H9 (cell line): Measurements from ENCODE around the gene FAS. TPM values are rescaled to one million over a fixed set of nuclear protein-coding genes. Genes with fewer than 3 reads are reported as not detected.

Experiments
- DNase-seq: peaks from one replicate; pipeline ENCODE4 v3.0.0-alpha.2; 2017
- H2AFZ ChIP-seq: one replicate; pipeline ENCODE4 v1.6.1; 2013; ENCODE audit warnings: mild to moderate bottlenecking, low read length, control low read depth, moderate library complexity
- H2AK5ac ChIP-seq: 2 replicates; pipeline ENCODE4 v1.6.1; 2013; ENCODE audit warnings: low read length, control low read depth, mixed read lengths; ENCODE audit not compliant: insufficient read length
- H2BK120ac ChIP-seq: one replicate; pipeline ENCODE4 v1.6.1; 2013; ENCODE audit warnings: low read depth, mild to moderate bottlenecking, low read length, control low read depth, inconsistent platforms; ENCODE audit not compliant: poor library complexity, severe bottlenecking
- H2BK12ac ChIP-seq: 2 replicates; pipeline ENCODE4 v1.6.1; 2013; ENCODE audit warnings: low read length, control low read depth, mixed read lengths, low read depth; ENCODE audit not compliant: insufficient read length
- H2BK15ac ChIP-seq: 2 replicates; pipeline ENCODE4 v1.6.1; 2013; ENCODE audit warnings: low read depth, low read length, control low read depth
- H2BK20ac ChIP-seq: one replicate; pipeline ENCODE4 v1.6.1; 2013; ENCODE audit warnings: low read depth, mild to moderate bottlenecking, low read length, control low read depth, inconsistent platforms; ENCODE audit not compliant: poor library complexity, severe bottlenecking
- H2BK5ac ChIP-seq: 2 replicates; pipeline ENCODE4 v1.6.1; 2013; ENCODE audit warnings: low read length, control low read depth, mixed read lengths; ENCODE audit not compliant: insufficient read length
- H3K14ac ChIP-seq: 2 replicates; pipeline ENCODE4 v1.6.1; 2013; ENCODE audit warnings: low read length, control low read depth; ENCODE audit not compliant: insufficient read depth
- H3K18ac ChIP-seq: 2 replicates; pipeline ENCODE4 v1.6.1; 2013; ENCODE audit warnings: low read depth, mild to moderate bottlenecking, mixed read lengths, low read length, control low read depth; ENCODE audit not compliant: insufficient read length
- H3K23ac ChIP-seq: 2 replicates; pipeline ENCODE4 v1.6.1; 2013; ENCODE audit warnings: low read length, control low read depth, mixed read lengths, low read depth; ENCODE audit not compliant: insufficient read length
- H3K23me2 ChIP-seq: 2 replicates; pipeline ENCODE4 v1.6.1; 2013; ENCODE audit warnings: low read depth, mild to moderate bottlenecking, mixed read lengths, low read length, control low read depth; ENCODE audit not compliant: insufficient read length, poor library complexity, severe bottlenecking
- H3K27ac ChIP-seq: 2 replicates; pipeline ENCODE4 v1.5.1; 2013; ENCODE audit warnings: low read length, control low read depth, mixed read lengths, low read depth; ENCODE audit not compliant: insufficient read length
- H3K27me3 ChIP-seq: 2 replicates; pipeline ENCODE4 v1.6.1; 2013; ENCODE audit warnings: low read length, control low read depth, inconsistent platforms; ENCODE audit not compliant: insufficient read depth
- H3K4ac ChIP-seq: 2 replicates; pipeline ENCODE4 v1.6.1; 2013; ENCODE audit warnings: low read depth, mild to moderate bottlenecking, control low read depth, inconsistent platforms, low read length, moderate library complexity
- H3K4me1 ChIP-seq: 2 replicates; pipeline ENCODE4 v1.6.1; 2013; ENCODE audit warnings: low read length, control low read depth, inconsistent platforms; ENCODE audit not compliant: insufficient read depth
- H3K4me2 ChIP-seq: 2 replicates; pipeline ENCODE4 v1.6.1; 2013; ENCODE audit warnings: low read length, control low read depth, mixed read lengths; ENCODE audit not compliant: insufficient read length, insufficient read depth
- H3K56ac ChIP-seq: 2 replicates; pipeline ENCODE4 v1.6.1; 2013; ENCODE audit warnings: low read depth, mild to moderate bottlenecking, mixed read lengths, low read length, control low read depth; ENCODE audit not compliant: insufficient read length
- H3K79me1 ChIP-seq: 2 replicates; pipeline ENCODE4 v1.6.1; 2013; ENCODE audit warnings: low read depth, mild to moderate bottlenecking, moderate library complexity, low read length, control low read depth, inconsistent platforms; ENCODE audit not compliant: insufficient read depth, poor library complexity, severe bottlenecking
- H3K79me2 ChIP-seq: 2 replicates; pipeline ENCODE4 v1.6.1; 2013; ENCODE audit warnings: low read length, control low read depth, inconsistent platforms; ENCODE audit not compliant: insufficient read depth
- H3K9ac ChIP-seq: 2 replicates; pipeline ENCODE4 v1.6.1; 2013; ENCODE audit warnings: low read length, control low read depth, mixed read lengths; ENCODE audit not compliant: insufficient read length; ENCODE audit errors: extremely low read depth
- H3K9me3 ChIP-seq: one replicate; pipeline ENCODE4 v1.6.1; 2013; ENCODE audit warnings: low read depth, low read length, inconsistent platforms; ENCODE audit not compliant: control insufficient read depth
- H3T11ph ChIP-seq: one replicate; pipeline ENCODE4 v1.6.1; 2013; ENCODE audit warnings: mild to moderate bottlenecking, low read length, control low read depth, inconsistent platforms
- H4K20me1 ChIP-seq: one replicate; pipeline ENCODE4 v1.6.1; 2013; ENCODE audit not compliant: control insufficient read depth, insufficient read length, insufficient read depth
- H4K5ac ChIP-seq: 2 replicates; pipeline ENCODE4 v1.6.1; 2013; ENCODE audit warnings: low read depth, mild to moderate bottlenecking, mixed read lengths, low read length, control low read depth; ENCODE audit not compliant: insufficient read length
- H4K8ac ChIP-seq: replicated peaks from 2 replicates; pipeline ENCODE4 v1.6.1; 2013; ENCODE audit warnings: low read length, control low read depth, mixed read lengths, low read depth; ENCODE audit not compliant: insufficient read length
- H4K91ac ChIP-seq: 2 replicates; pipeline ENCODE4 v1.6.1; 2013; ENCODE audit warnings: low read depth, mild to moderate bottlenecking, moderate library complexity, mixed read lengths, low read length, control low read depth; ENCODE audit not compliant: insufficient read length
- H3K27ac Mint-ChIP-seq, 3 experiments: 2 replicates in 2 of 3; 3 replicates in 1 of 3; pipeline ENCODE4 v1.8.0; 2020 to 2021; ENCODE audit warnings: mixed read lengths in 3 of 3, mild to moderate bottlenecking in 1 of 3, moderate library complexity in 1 of 3
- H3K27me3 Mint-ChIP-seq: 2 replicates; pipeline ENCODE4 v1.8.0; 2021; ENCODE audit warnings: low read depth, mild to moderate bottlenecking, moderate library complexity, mixed read lengths
- H3K36me3 Mint-ChIP-seq, 3 experiments: 2 replicates in 2 of 3; 3 replicates in 1 of 3; pipeline ENCODE4 v1.8.0; 2020 to 2021; ENCODE audit warnings: low read depth in 3 of 3, mixed read lengths in 3 of 3; ENCODE audit not compliant: insufficient read depth in 1 of 3
- H3K4me1 Mint-ChIP-seq, 2 experiments: 2 replicates each; pipeline ENCODE4 v1.8.0; 2020; ENCODE audit warnings: mixed read lengths in 2 of 2
- H3K4me3 Mint-ChIP-seq, 2 experiments: 2 replicates in 1 of 2; 3 replicates in 1 of 2; pipeline ENCODE4 v1.8.0; 2020 to 2021; ENCODE audit warnings: mild to moderate bottlenecking in 2 of 2, mixed read lengths in 2 of 2, moderate library complexity in 1 of 2
- H3K9me3 Mint-ChIP-seq, 2 experiments: 2 replicates in 1 of 2; 3 replicates in 1 of 2; pipeline ENCODE4 v1.8.0; 2020; ENCODE audit warnings: mild to moderate bottlenecking in 2 of 2, mixed read lengths in 2 of 2, moderate library complexity in 1 of 2
- WGBS: extraction: QIAGEN DNeasy Blood & Tissue Kit; methylation state at CpG from one replicate; pipeline ENCODE4 v1.1.7; 2013; ENCODE audit warnings: missing lambda C conversion rate, low lambda C conversion rate, mixed read lengths; ENCODE audit not compliant: insufficient read length; ENCODE audit errors: extremely low coverage; 5-methylcytosine and 5-hydroxymethylcytosine counted together
- total RNA-seq: library from RNA; stranded (reverse); gene quantifications from 2 replicates; pipeline ENCODE4 v1.2.1, GENCODE V29; 2021
- TF ChIP-seq, protein P1 (sequence below): fragments of 200-600 bp; sonication (generic); conservative IDR thresholded peaks from 3 replicates; pipeline ENCODE4 v1.8.0; 2021; ENCODE audit warnings: antibody characterized with exemption, mild to moderate bottlenecking

The FAS gene
- total RNA-seq, 1 experiment from 2014 or later: 3.0 TPM

DNA sequence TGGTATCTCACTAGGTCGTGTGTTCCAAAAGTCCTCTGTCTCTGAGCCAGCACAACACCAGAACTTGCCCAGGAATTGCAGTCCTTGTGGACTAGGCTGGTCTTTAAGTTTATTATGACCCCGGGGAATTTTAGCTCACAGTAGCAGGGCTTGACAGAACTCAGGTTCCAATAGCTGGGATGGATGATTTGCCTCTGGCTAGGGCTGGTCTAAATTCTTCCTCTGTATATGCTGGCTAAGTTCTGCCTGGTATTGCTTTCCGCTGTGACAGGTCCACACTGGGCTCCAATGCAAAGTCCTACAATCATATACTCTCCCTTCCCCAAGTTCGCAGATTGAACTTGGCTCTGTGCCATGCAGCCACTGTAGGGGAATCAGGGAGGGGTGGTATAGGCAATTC, 52.5 kb downstream of the FAS start:
- Mint-ChIP-seq H3K4me3 (no peak overlapping the region), H3K36me3 (no peaks in the 10 kb centered on the region), H3K27ac (no peak overlapping the region), H3K9me3 (no peaks in the 10 kb centered on the region), H3K4me1 (peaks cover 8 to 11% of the 10 kb centered on the region in 2 experiments), H3K27me3 (no peaks in the 10 kb centered on the region)
- Histone ChIP-seq H2BK12ac (no peak overlapping the region), H3T11ph (no peak overlapping the region), H3K4me2 (no peak overlapping the region), H4K91ac (no peak overlapping the region), H3K23me2 (no peaks in the 10 kb centered on the region), H4K20me1 (no peaks in the 10 kb centered on the region), H3K14ac (no peak overlapping the region), H3K4ac (no peak overlapping the region), H2AK5ac (no peak overlapping the region), H3K23ac (no peak overlapping the region), H2BK20ac (no peak overlapping the region), H4K8ac (no peak overlapping the region), H2BK120ac (no peak overlapping the region), H3K27ac (no peak overlapping the region), H3K79me2 (no peaks in the 10 kb centered on the region), H3K9ac (no peak overlapping the region), H3K27me3 (no peaks in the 10 kb centered on the region), H3K56ac (no peak overlapping the region), H3K9me3 (no peaks in the 10 kb centered on the region), H3K18ac (no peak overlapping the region), H3K79me1 (no peaks in the 10 kb centered on the region), H2AFZ (no peak overlapping the region), H4K5ac (no peak overlapping the region), H2BK5ac (no peak overlapping the region), H2BK15ac (no peak overlapping the region), H3K4me1 (no peaks in the 10 kb centered on the region; the same call in 1 of the 2 replicates)
- TF ChIP-seq, protein P1, sequence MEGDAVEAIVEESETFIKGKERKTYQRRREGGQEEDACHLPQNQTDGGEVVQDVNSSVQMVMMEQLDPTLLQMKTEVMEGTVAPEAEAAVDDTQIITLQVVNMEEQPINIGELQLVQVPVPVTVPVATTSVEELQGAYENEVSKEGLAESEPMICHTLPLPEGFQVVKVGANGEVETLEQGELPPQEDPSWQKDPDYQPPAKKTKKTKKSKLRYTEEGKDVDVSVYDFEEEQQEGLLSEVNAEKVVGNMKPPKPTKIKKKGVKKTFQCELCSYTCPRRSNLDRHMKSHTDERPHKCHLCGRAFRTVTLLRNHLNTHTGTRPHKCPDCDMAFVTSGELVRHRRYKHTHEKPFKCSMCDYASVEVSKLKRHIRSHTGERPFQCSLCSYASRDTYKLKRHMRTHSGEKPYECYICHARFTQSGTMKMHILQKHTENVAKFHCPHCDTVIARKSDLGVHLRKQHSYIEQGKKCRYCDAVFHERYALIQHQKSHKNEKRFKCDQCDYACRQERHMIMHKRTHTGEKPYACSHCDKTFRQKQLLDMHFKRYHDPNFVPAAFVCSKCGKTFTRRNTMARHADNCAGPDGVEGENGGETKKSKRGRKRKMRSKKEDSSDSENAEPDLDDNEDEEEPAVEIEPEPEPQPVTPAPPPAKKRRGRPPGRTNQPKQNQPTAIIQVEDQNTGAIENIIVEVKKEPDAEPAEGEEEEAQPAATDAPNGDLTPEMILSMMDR: no peak
- no CpG with 5 or more reads among the region's 4 CpGs for WGBS
- no peak for DNase-seq
